HCT116 (cell line): ENCODE results near the gene TSC22D1. TPM values are rescaled to one million over a fixed set of nuclear protein-coding genes. Genes with fewer than 3 reads are reported as not detected.

Source experiments
- ATAC-seq: fragments of 200-7000 bp; cut with Tn5 transposase; 2 replicates; pipeline ENCODE4 v1.9.1; 2020; ENCODE audit warnings: mild to moderate bottlenecking, moderate library complexity
- BruUV-seq: library from RNA; stranded (reverse); fragments of 400-500 nt; replicated peaks from 2 replicates; lab custom pipeline; 2021; lab: Mats Ljungman, UMichigan
- CTCF ChIA-PET: fragments of 300-600 bp; sonication (Branson Sonifier 250); formaldehyde crosslinking; loops from one replicate; lab custom pipeline; 2021; ENCODE audit warnings: antibody characterized with exemption; lab: Charles Lee
- POLR2A ChIA-PET: fragments of 300-600, 350-600 bp; sonication (Branson Sonifier 250); formaldehyde crosslinking; loops from one replicate; lab custom pipeline; 2021; ENCODE audit warnings: antibody characterized with exemption; lab: Charles Lee
- RAD21 ChIA-PET, 2 experiments: fragments of 300-600 bp; sonication (Branson Sonifier 250); formaldehyde crosslinking; loops; one replicate each; lab custom pipeline; 2023; ENCODE audit warnings: low total read pairs in 2 of 2; ENCODE audit not compliant: uncharacterized antibody in 2 of 2, unreplicated experiment in 2 of 2, low non-redundant PET in 1 of 2; lab: Charles Lee
- DNase-seq: peaks from one replicate; pipeline ENCODE4 v3.0.0-alpha.2; 2010; ENCODE audit warnings: low read depth, low spot score
- H2AFZ ChIP-seq: fragments of 200-600 bp; shearing (Covaris generic), sonication (generic); 2 replicates; pipeline ENCODE4 v1.6.1; 2017; ENCODE audit warnings: low read depth, mixed run types, mixed read lengths, antibody characterized with exemption, low read length; ENCODE audit not compliant: poor library complexity, severe bottlenecking
- H3K27ac ChIP-seq: 2 replicates; pipeline ENCODE4 v1.5.1; 2012; ENCODE audit warnings: low read depth, low read length
- H3K27me3 ChIP-seq: fragments of 200-600 bp; sonication (generic); 2 replicates; pipeline ENCODE4 v1.6.1; 2016; ENCODE audit warnings: mixed run types, low read length, mixed read lengths; ENCODE audit not compliant: insufficient read depth
- H3K36me3 ChIP-seq, 2 experiments: fragments of 200-500 bp in 1 of 2; fragments of 200-600 bp in 1 of 2; sonication (Bioruptor generic) in 1 of 2; sonication (generic) in 1 of 2; 2 replicates each; pipeline versions ENCODE4 v1.5.1 to v1.6.1; 2014 to 2016; ENCODE audit warnings: low read length in 2 of 2, inconsistent platforms in 1 of 2, mixed read lengths in 1 of 2, mixed run types in 1 of 2; ENCODE audit not compliant: insufficient read depth in 2 of 2, control insufficient read depth in 1 of 2
- H3K4me1 ChIP-seq, 2 experiments: fragments of 200-600 bp in 1 of 2; sonication (generic) in 1 of 2; 2 replicates each; pipeline versions ENCODE4 v1.5.1 to v1.6.1; 2012 to 2017; ENCODE audit warnings: low read length in 2 of 2, inconsistent platforms in 1 of 2, mild to moderate bottlenecking in 1 of 2, mixed read lengths in 1 of 2, mixed run types in 1 of 2, moderate library complexity in 1 of 2; ENCODE audit not compliant: insufficient read depth in 2 of 2, control insufficient read depth in 1 of 2
- H3K4me2 ChIP-seq: fragments of 200-600 bp; sonication (generic); 2 replicates; pipeline ENCODE4 v1.6.1; 2017; ENCODE audit warnings: mixed run types, low read length, mixed read lengths
- H3K4me3 ChIP-seq, 2 experiments: fragments of 200-600 bp in 1 of 2; sonication (generic) in 1 of 2; replicated peaks in 1 of 2; 2 replicates each; pipeline ENCODE4 v1.5.1; 2011 to 2016; ENCODE audit warnings: low read length in 2 of 2, control low read depth in 1 of 2, low read depth in 1 of 2, mild to moderate bottlenecking in 1 of 2, mixed read lengths in 1 of 2, mixed run types in 1 of 2
- H3K79me2 ChIP-seq: fragments of 200-600 bp; sonication (generic); 2 replicates; pipeline ENCODE4 v1.6.1; 2017; ENCODE audit warnings: mild to moderate bottlenecking, mixed run types, low read length, moderate library complexity, mixed read lengths; ENCODE audit not compliant: insufficient read depth
- H3K9ac ChIP-seq: fragments of 200-600 bp; sonication (generic); 2 replicates; pipeline ENCODE4 v1.6.1; 2016; ENCODE audit warnings: low read length, mixed read lengths
- H3K9me2 ChIP-seq: fragments of 200-600 bp; sonication (generic), shearing (Covaris generic); 2 replicates; pipeline ENCODE4 v1.6.1; 2017; ENCODE audit warnings: mixed run types, mild to moderate bottlenecking, moderate library complexity; ENCODE audit not compliant: insufficient read depth
- H3K9me3 ChIP-seq, 2 experiments: fragments of 200-500 bp in 1 of 2; fragments of 200-600 bp in 1 of 2; sonication (Bioruptor generic) in 1 of 2; sonication (generic) in 1 of 2; 2 replicates each; pipeline ENCODE4 v1.6.1; 2014 to 2017; ENCODE audit warnings: low read length in 2 of 2, mixed read lengths in 2 of 2, inconsistent platforms in 1 of 2, low read depth in 1 of 2, mild to moderate bottlenecking in 1 of 2, mixed run types in 1 of 2, moderate library complexity in 1 of 2; ENCODE audit not compliant: control insufficient read depth in 1 of 2, insufficient read depth in 1 of 2
- H4K20me1 ChIP-seq: fragments of 200-600 bp; sonication (generic), shearing (Covaris generic); 2 replicates; pipeline ENCODE4 v1.6.1; 2017; ENCODE audit warnings: mixed run types, mild to moderate bottlenecking, moderate library complexity; ENCODE audit not compliant: insufficient read depth
- CBX3 ChIP-seq: IDR thresholded peaks from 2 replicates; pipeline ENCODE4 v1.6.1; 2012; ENCODE audit warnings: low read depth
- EGR1 ChIP-seq: IDR thresholded peaks from 2 replicates; pipeline ENCODE4 v1.6.1; 2012; ENCODE audit warnings: low read depth
- ELF1 ChIP-seq: IDR thresholded peaks from 2 replicates; pipeline ENCODE4 v1.6.1; 2012; ENCODE audit warnings: low read depth, borderline replicate concordance
- EZH2 ChIP-seq: fragments of 200-600 bp; sonication (generic); IDR thresholded peaks from 2 replicates; pipeline ENCODE4 v1.6.1; 2017; ENCODE audit warnings: antibody characterized with exemption, mixed run types
- FOSL1 ChIP-seq: IDR thresholded peaks from 2 replicates; pipeline ENCODE4 v1.6.1; 2012; ENCODE audit warnings: low read depth
- MAX ChIP-seq: IDR thresholded peaks from 2 replicates; pipeline ENCODE4 v1.6.1; 2012
- REST ChIP-seq: IDR thresholded peaks from 2 replicates; pipeline ENCODE4 v1.6.1; 2012; ENCODE audit warnings: low read depth
- SIN3A ChIP-seq: IDR thresholded peaks from 2 replicates; pipeline ENCODE4 v1.6.1; 2012; ENCODE audit warnings: low read depth
- SP1 ChIP-seq: IDR thresholded peaks from 2 replicates; pipeline ENCODE4 v1.6.1; 2012; ENCODE audit warnings: low read depth
- SRF ChIP-seq: IDR thresholded peaks from 2 replicates; pipeline ENCODE4 v1.6.1; 2012; ENCODE audit warnings: low read depth
- TCF7L2 ChIP-seq: IDR thresholded peaks from 2 replicates; pipeline ENCODE4 v1.7.0; 2011; ENCODE audit warnings: borderline replicate concordance, inconsistent platforms; ENCODE audit not compliant: insufficient read depth, insufficient read length; ENCODE audit errors: extremely low read depth
- intact Hi-C: fragments of 100-400 bp; cut with micrococcal nuclease; formaldehyde crosslinking; loops from 2 replicates; pipeline ENCODE4 v1.10.0; 2022
- total RNA-seq: library from RNA; stranded (reverse); gene quantifications from one replicate; pipeline ENCODE4 v1.2.1, GENCODE V29; 2021; ENCODE audit not compliant: unreplicated experiment
- TF ChIP-seq, protein P1 (sequence below): IDR thresholded peaks from 2 replicates; pipeline ENCODE4 v1.6.1; 2012
- TF ChIP-seq, protein P2 (sequence below): IDR thresholded peaks from 2 replicates; pipeline ENCODE4 v1.6.1; 2011; ENCODE audit warnings: mild to moderate bottlenecking, low read length, moderate library complexity; ENCODE audit not compliant: insufficient replicate concordance; ENCODE audit errors: extremely low read depth

TSC22D1 gene
- total RNA-seq, 1 experiment from 2014 or later, result 268 TPM

DNA sequence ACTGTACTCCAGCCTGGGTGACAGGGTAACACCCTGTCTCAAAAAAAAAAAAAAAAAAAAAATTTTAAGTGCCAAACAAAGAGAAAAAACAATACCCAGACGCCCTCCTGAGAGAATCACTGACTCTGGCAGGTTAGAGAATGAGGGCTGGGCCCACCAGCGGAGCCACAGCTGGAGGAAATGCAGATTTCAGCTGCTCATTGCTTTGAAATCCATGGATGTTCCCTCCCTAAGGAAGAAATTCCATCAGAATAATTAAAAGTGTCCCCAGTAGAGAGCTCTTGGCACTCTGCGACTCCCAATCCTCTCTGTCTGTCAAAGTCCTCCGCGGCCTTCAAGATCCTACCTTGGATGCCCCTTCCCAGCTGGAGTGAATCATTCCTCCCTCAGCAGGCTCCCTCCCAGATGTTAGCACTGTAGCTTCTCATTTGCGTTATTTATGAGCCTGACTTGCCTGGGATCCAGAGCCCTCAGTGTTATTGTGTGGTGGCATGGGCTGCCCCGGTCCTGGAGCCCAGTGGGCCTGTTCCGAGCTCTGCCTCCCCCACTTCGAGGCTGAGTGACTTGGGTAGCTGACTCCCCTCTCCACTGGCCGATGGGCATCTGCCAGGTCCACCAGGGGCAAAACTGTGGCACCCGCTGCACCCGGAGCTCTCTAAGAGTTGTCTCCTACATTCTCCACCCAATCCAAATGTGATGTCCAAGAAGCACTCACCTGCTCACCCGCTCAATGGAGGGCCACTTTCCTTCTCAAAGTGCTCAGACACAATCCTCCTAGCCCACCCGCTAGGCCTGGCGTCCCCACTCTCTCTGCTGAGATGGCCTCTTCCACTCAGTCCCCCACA lies 155.5 kb downstream of the TSC22D1 start:
- Histone ChIP-seq H3K4me3 (no peak overlapping the region), H3K79me2 (no peaks in the 10 kb centered on the region), H3K36me3 (no peaks in the 10 kb centered on the region), H3K9ac (no peak overlapping the region), H3K9me2 (no peaks in the 10 kb centered on the region), H3K4me2 (no peak overlapping the region), H3K27ac (no peak overlapping the region), H3K27me3 (no peaks in the 10 kb centered on the region), H3K4me1 (no peaks in the 10 kb centered on the region), H4K20me1 (no peaks in the 10 kb centered on the region), H2AFZ (no peak overlapping the region), H3K9me3 (no peaks in the 10 kb centered on the region)
- DNase-seq, result no peak
- ChIA-PET CTCF (no interaction called here), RAD21 (no interaction called here), POLR2A (interaction anchor here (0.7 to 2.4 kb wide), 4 partner anchors 9 to 32 kb away, joined by 3 to 7 read pairs (median 4); no protein-coding TSS in a partner anchor)
- BruUV-seq, result no TSS peak
- ATAC-seq, result no peak
- TF ChIP-seq REST (no peak), SP1 (no peak), CBX3 (no peak), SRF (no peak), SIN3A (no peak), EGR1 (no peak), EZH2 (no peak), MAX (no peak), TCF7L2 (no peak), FOSL1 (no peak), ELF1 (no peak)
- TF ChIP-seq, protein P1, sequence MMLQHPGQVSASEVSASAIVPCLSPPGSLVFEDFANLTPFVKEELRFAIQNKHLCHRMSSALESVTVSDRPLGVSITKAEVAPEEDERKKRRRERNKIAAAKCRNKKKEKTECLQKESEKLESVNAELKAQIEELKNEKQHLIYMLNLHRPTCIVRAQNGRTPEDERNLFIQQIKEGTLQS, result no peak
- TF ChIP-seq, protein P2, sequence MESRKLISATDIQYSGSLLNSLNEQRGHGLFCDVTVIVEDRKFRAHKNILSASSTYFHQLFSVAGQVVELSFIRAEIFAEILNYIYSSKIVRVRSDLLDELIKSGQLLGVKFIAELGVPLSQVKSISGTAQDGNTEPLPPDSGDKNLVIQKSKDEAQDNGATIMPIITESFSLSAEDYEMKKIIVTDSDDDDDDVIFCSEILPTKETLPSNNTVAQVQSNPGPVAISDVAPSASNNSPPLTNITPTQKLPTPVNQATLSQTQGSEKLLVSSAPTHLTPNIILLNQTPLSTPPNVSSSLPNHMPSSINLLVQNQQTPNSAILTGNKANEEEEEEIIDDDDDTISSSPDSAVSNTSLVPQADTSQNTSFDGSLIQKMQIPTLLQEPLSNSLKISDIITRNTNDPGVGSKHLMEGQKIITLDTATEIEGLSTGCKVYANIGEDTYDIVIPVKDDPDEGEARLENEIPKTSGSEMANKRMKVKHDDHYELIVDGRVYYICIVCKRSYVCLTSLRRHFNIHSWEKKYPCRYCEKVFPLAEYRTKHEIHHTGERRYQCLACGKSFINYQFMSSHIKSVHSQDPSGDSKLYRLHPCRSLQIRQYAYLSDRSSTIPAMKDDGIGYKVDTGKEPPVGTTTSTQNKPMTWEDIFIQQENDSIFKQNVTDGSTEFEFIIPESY, result no peak
- intact Hi-C loops, result no loop called here
